ENCODE data around the gene NEO1.

GRCh38 chr15:73174171-73174570, 121.9 kb downstream of the NEO1 start:
- no peak for TF ChIP-seq CTCF (IDR thresholded peaks at IDR 0.05; ENCODE audit: poor library complexity, severe bottlenecking)
- no peak for TF ChIP-seq TAF1 (IDR thresholded peaks at IDR 0.05; ENCODE audit: low read depth)
- TF ChIP-seq EP300 (conservative IDR thresholded peaks at IDR 0.05; ENCODE audit: poor library complexity, severe bottlenecking) = no peak
- TF ChIP-seq EZH2 (IDR thresholded peaks at IDR 0.05; ENCODE audit: borderline replicate concordance, insufficient read depth, low read length, poor library complexity, severe bottlenecking) = no peak

Data from neural cell (in vitro differentiated cells).